ENCODE measurements around the gene SCO2.

Gene SCO2

DNA sequence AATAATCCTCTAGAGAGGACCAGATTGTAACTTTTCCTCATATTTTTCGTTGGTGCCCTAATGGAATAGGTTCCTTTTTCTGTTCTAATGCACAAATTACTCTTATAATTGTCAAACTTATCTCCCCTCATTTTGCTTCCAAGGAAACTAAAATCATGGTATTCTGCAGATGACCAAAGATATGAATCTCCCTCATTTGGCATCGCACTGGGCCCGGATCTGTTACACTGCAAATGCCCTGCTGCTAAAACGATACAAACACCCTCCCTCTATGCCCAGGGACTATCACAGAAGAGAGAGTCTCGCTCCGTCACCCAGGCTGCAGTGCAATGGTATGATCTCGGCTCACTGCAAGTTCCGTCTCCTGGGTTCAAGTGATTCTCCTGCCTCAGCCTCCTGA, 27.9 kb upstream of the SCO2 start:
- TF ChIP-seq TAF1 (IDR thresholded peaks at IDR 0.05; ENCODE audit: low read depth) (no peak), MAX (IDR thresholded peaks at IDR 0.05) (no peak), EP300 (IDR thresholded peaks at IDR 0.05; ENCODE audit: borderline replicate concordance) (no peak), FOXM1 (IDR thresholded peaks at IDR 0.05; ENCODE audit: borderline replicate concordance, low read depth) (no peak), TEAD4 (IDR thresholded peaks at IDR 0.05) (no peak), EGR1 (IDR thresholded peaks at IDR 0.05) (no peak), YY1 (IDR thresholded peaks at IDR 0.05; ENCODE audit: low read depth) (no peak), ZBTB7A (IDR thresholded peaks at IDR 0.05; ENCODE audit: low read depth) (no peak), NFIC (IDR thresholded peaks at IDR 0.05) (no peak), CREB1 (IDR thresholded peaks at IDR 0.05; ENCODE audit: low read depth) (no peak), TCF12 (IDR thresholded peaks at IDR 0.05; ENCODE audit: low read depth) (no peak), CEBPB (IDR thresholded peaks at IDR 0.05) (no peak), RAD21 (IDR thresholded peaks at IDR 0.05; ENCODE audit: low read depth) (no peak), REST (IDR thresholded peaks at IDR 0.05; ENCODE audit: low read depth) (no peak)
- TF ChIP-seq, protein P1, sequence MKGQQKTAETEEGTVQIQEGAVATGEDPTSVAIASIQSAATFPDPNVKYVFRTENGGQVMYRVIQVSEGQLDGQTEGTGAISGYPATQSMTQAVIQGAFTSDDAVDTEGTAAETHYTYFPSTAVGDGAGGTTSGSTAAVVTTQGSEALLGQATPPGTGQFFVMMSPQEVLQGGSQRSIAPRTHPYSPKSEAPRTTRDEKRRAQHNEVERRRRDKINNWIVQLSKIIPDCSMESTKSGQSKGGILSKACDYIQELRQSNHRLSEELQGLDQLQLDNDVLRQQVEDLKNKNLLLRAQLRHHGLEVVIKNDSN (IDR thresholded peaks at IDR 0.05) = no peak

DNA sequence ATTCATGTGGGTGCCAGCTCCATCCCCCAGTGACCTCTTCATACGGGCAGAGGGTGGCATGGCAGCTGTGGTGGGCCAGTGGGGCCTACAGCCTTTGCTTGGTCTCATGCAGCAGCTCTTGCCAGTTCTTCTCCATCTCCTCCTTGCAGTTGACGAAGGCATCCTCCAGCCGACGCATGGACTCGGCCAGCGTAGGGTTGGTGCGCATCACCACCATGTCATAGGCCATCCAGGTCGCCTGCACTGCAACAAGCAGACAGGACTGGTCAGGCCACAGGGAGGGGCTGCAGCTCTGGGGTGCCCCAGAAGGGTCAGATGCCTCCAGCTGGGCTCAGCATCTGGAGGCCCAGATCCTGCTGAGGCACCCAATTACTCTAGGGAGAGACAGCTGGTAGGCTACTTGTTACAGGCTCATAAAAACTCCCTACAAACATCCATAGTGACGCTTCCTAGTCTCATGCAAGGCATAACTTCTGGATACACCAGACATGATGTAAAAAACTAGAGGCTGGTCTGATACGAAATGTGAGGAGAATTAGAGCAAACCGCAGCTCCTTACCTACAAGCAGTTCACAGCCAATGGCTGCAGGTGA, 25.9 kb upstream of the SCO2 start:
- TF ChIP-seq FOXM1 (IDR thresholded peaks at IDR 0.05; ENCODE audit: borderline replicate concordance, low read depth) (no peak), TEAD4 (IDR thresholded peaks at IDR 0.05) (no peak), REST (IDR thresholded peaks at IDR 0.05; ENCODE audit: low read depth) (no peak), CREB1 (IDR thresholded peaks at IDR 0.05; ENCODE audit: low read depth) (no peak), NFIC (IDR thresholded peaks at IDR 0.05) (no peak), MAX (IDR thresholded peaks at IDR 0.05) (no peak), EGR1 (IDR thresholded peaks at IDR 0.05) (no peak), TCF12 (IDR thresholded peaks at IDR 0.05; ENCODE audit: low read depth) (no peak), TAF1 (IDR thresholded peaks at IDR 0.05; ENCODE audit: low read depth) (no peak), RAD21 (IDR thresholded peaks at IDR 0.05; ENCODE audit: low read depth) (no peak), CEBPB (IDR thresholded peaks at IDR 0.05) (no peak), ZBTB7A (IDR thresholded peaks at IDR 0.05; ENCODE audit: low read depth) (no peak), YY1 (IDR thresholded peaks at IDR 0.05; ENCODE audit: low read depth) (no peak), EP300 (IDR thresholded peaks at IDR 0.05; ENCODE audit: borderline replicate concordance) (no peak)
- TF ChIP-seq, protein P1 (IDR thresholded peaks at IDR 0.05) = no peak

GRCh38 chr22:50550395-50550794, 25.0 kb upstream of the SCO2 start:
- TF ChIP-seq NFIC (IDR thresholded peaks at IDR 0.05) (no peak), FOXM1 (IDR thresholded peaks at IDR 0.05; ENCODE audit: borderline replicate concordance, low read depth) (no peak), REST (IDR thresholded peaks at IDR 0.05; ENCODE audit: low read depth) (no peak), CEBPB (IDR thresholded peaks at IDR 0.05) (no peak), ZBTB7A (IDR thresholded peaks at IDR 0.05; ENCODE audit: low read depth) (no peak), YY1 (IDR thresholded peaks at IDR 0.05; ENCODE audit: low read depth) (no peak), TAF1 (IDR thresholded peaks at IDR 0.05; ENCODE audit: low read depth) (no peak), MAX (IDR thresholded peaks at IDR 0.05) (no peak), TCF12 (IDR thresholded peaks at IDR 0.05; ENCODE audit: low read depth) (no peak), TEAD4 (IDR thresholded peaks at IDR 0.05) (no peak), CREB1 (IDR thresholded peaks at IDR 0.05; ENCODE audit: low read depth) (no peak), RAD21 (IDR thresholded peaks at IDR 0.05; ENCODE audit: low read depth) (no peak), EGR1 (IDR thresholded peaks at IDR 0.05) (no peak), EP300 (IDR thresholded peaks at IDR 0.05; ENCODE audit: borderline replicate concordance) (no peak)
- TF ChIP-seq, protein P1 (IDR thresholded peaks at IDR 0.05) = no peak

Data from Ishikawa (cell line).